ENCODE measurements around the gene ZNF425.
"Not testable (repeated sequence)": the region's sequence is repeated elsewhere in the genome, so short reads cannot be mapped to it uniquely, and the experiment has no call there.

The ZNF425 gene

GRCh38 chr7:149074116-149074885 is 51.8 kb downstream of the ZNF425 start:
- no peak for DNase-seq (ENCODE audit: low read depth)

GRCh38 chr7:149072438-149072775 is 53.7 kb downstream of the ZNF425 start:
- no peak for DNase-seq (ENCODE audit: low read depth)

- DNase-seq (ENCODE audit: low read depth): peak; percentile 6
Observed at GRCh38 chr7:149071641-149072437, 54.3 kb downstream of the ZNF425 start.

- no peak for DNase-seq (ENCODE audit: low read depth)
Observed at GRCh38 chr7:149071182-149071635, 54.9 kb downstream of the ZNF425 start.

- no peak for DNase-seq (ENCODE audit: low read depth)
Observed at GRCh38 chr7:149070372-149071125, 55.6 kb downstream of the ZNF425 start.

- no peak for DNase-seq (ENCODE audit: low read depth)
Observed at GRCh38 chr7:149067869-149068268, 58.3 kb downstream of the ZNF425 start.

- DNase-seq (ENCODE audit: low read depth): no peak
Observed at GRCh38 chr7:149063476-149063875, 62.6 kb downstream of the ZNF425 start.

GRCh38 chr7:149062217-149062899 is 63.8 kb downstream of the ZNF425 start:
- not testable (repeated sequence) for DNase-seq (ENCODE audit: low read depth)

GRCh38 chr7:149060156-149060555 is 66.0 kb downstream of the ZNF425 start:
- no peak for DNase-seq (ENCODE audit: low read depth)

GRCh38 chr7:149053885-149054284 is 72.2 kb downstream of the ZNF425 start:
- no peak for DNase-seq (ENCODE audit: low read depth)

- DNase-seq (ENCODE audit: low read depth): no peak
Observed at GRCh38 chr7:149053384-149053783, 72.7 kb downstream of the ZNF425 start.
